Osteoblast (primary cell): ENCODE data around the gene IGFL2. TPM values are rescaled to one million over a fixed set of nuclear protein-coding genes. Genes with fewer than 3 reads are reported as not detected.

Experiments
- DNase-seq: peaks from one replicate; pipeline ENCODE4 v3.0.0; 2011; ENCODE audit warnings: low spot score, mixed read lengths; ENCODE audit not compliant: insufficient read length; ENCODE audit errors: missing footprints
- H2AFZ ChIP-seq: 2 replicates; pipeline ENCODE4 v1.6.0; 2011; ENCODE audit warnings: mild to moderate bottlenecking, low read length
- H3K27ac ChIP-seq: 2 replicates; pipeline ENCODE4 v1.5.1; 2011; ENCODE audit warnings: mild to moderate bottlenecking, low read depth, low read length, moderate library complexity
- H3K27me3 ChIP-seq: 2 replicates; pipeline ENCODE4 v1.6.0; 2012; ENCODE audit warnings: mild to moderate bottlenecking, control low read depth, inconsistent platforms, low read length, moderate library complexity; ENCODE audit not compliant: insufficient read depth
- H3K36me3 ChIP-seq: 2 replicates; pipeline ENCODE4 v1.5.1; 2011; ENCODE audit warnings: mild to moderate bottlenecking, low read length, control low read depth, moderate library complexity; ENCODE audit not compliant: insufficient read depth
- H3K4me1 ChIP-seq: 2 replicates; pipeline ENCODE4 v1.5.1; 2011; ENCODE audit warnings: mild to moderate bottlenecking, low read length, control low read depth, moderate library complexity; ENCODE audit not compliant: insufficient read depth
- H3K4me2 ChIP-seq: 2 replicates; pipeline ENCODE4 v1.6.0; 2011; ENCODE audit warnings: mild to moderate bottlenecking, low read length; ENCODE audit not compliant: insufficient read depth
- H3K4me3 ChIP-seq: fragments of 200-600 bp; sonication (generic); 3 replicates; pipeline ENCODE4 v1.5.1; 2012; ENCODE audit warnings: mild to moderate bottlenecking, low read length, inconsistent platforms; ENCODE audit not compliant: insufficient read depth
- H3K79me2 ChIP-seq: 2 replicates; pipeline ENCODE4 v1.6.0; 2012; ENCODE audit warnings: mild to moderate bottlenecking, low read length, control low read depth, inconsistent platforms; ENCODE audit not compliant: insufficient read depth
- H3K9me3 ChIP-seq: 2 replicates; pipeline ENCODE4 v1.5.1; 2011; ENCODE audit warnings: low read depth, low read length, control low read depth
- H4K20me1 ChIP-seq: 2 replicates; pipeline ENCODE4 v1.6.0; 2012; ENCODE audit warnings: mild to moderate bottlenecking, low read length, control low read depth; ENCODE audit not compliant: insufficient read depth
- total RNA-seq: library from RNA; depleted of rRNA; stranded (reverse); fragments of >200 nt; gene quantifications from 2 replicates; pipeline ENCODE4 v1.2.3, GENCODE V29; 2012
- TF ChIP-seq, protein P1 (sequence below): IDR thresholded peaks from 2 replicates; pipeline ENCODE4 v1.5.1; 2011; ENCODE audit warnings: mild to moderate bottlenecking, low read depth, low read length, moderate library complexity; ENCODE audit errors: extremely low read depth

Gene IGFL2
- total RNA-seq, 1 donor, result not detected

DNA sequence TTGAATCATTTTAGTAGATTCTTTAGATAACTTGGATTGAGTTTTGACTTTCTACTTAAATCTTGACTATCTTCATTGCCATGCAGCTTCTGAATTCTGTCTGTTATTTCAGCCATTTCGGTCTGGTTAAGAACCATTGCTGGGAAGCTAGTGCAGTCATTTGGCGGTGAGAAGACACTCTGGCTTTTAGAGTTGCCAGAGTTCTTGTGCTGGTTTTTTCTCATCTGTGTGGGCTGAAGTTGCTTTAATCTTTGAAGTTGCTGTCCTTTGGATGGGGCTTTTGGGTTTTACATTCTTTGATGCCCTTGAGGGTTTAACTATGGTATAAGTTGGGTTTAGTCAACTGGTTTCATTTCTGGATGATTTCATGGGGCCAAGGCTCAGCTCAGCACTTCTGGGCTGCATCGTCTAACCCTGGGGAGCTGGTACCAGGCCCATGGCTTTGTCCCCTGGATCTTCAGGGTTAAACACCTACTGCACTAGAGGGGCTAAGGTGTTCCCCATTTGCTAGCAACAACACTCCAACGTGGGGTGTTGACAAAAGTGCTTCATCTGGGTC lies 10.0 kb upstream of the IGFL2 start:
- peaks cover 28% of the 10 kb centered on the region for H3K27me3 ChIP-seq
- H3K79me2 ChIP-seq, result no peaks in the 10 kb centered on the region
- TF ChIP-seq, protein P1, sequence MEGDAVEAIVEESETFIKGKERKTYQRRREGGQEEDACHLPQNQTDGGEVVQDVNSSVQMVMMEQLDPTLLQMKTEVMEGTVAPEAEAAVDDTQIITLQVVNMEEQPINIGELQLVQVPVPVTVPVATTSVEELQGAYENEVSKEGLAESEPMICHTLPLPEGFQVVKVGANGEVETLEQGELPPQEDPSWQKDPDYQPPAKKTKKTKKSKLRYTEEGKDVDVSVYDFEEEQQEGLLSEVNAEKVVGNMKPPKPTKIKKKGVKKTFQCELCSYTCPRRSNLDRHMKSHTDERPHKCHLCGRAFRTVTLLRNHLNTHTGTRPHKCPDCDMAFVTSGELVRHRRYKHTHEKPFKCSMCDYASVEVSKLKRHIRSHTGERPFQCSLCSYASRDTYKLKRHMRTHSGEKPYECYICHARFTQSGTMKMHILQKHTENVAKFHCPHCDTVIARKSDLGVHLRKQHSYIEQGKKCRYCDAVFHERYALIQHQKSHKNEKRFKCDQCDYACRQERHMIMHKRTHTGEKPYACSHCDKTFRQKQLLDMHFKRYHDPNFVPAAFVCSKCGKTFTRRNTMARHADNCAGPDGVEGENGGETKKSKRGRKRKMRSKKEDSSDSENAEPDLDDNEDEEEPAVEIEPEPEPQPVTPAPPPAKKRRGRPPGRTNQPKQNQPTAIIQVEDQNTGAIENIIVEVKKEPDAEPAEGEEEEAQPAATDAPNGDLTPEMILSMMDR, result no peak
- no peak overlapping the region for H3K4me3 ChIP-seq
- H3K4me1 ChIP-seq, result peaks cover 12% of the 10 kb centered on the region
- no peaks in the 10 kb centered on the region for H3K36me3 ChIP-seq
- no peaks in the 10 kb centered on the region for H4K20me1 ChIP-seq
- H3K9me3 ChIP-seq, result no peaks in the 10 kb centered on the region
- H2AFZ ChIP-seq, result no peak overlapping the region
- no peak overlapping the region for H3K4me2 ChIP-seq
- H3K27ac ChIP-seq, result no peak overlapping the region
- DNase-seq, result no peak

DNA sequence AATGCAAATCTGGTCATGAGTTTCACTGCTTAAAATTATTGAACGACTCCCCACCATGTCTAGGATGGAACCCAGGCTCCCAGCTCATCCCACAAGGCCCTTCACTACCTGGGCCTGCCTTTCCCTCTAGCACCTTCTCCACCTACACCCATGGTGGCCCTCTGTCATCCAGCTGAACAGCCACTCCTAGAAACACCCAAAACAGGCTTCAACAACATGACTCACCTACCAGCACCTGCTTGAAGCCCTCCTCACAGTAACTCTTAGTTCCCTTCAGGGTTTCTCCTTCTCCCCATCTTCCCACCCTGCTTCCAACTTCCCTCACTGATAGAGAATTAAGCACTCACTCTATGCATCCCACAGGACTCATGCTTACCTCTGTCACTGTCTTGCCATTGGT lies 6.6 kb upstream of the IGFL2 start:
- Histone ChIP-seq H3K4me2 (no peak overlapping the region), H2AFZ (no peak overlapping the region), H3K4me1 (no peaks in the 10 kb centered on the region), H4K20me1 (no peaks in the 10 kb centered on the region), H3K9me3 (no peaks in the 10 kb centered on the region), H3K27ac (no peak overlapping the region), H3K27me3 (peaks cover 33% of the 10 kb centered on the region), H3K36me3 (no peaks in the 10 kb centered on the region), H3K79me2 (no peaks in the 10 kb centered on the region), H3K4me3 (no peak overlapping the region)
- TF ChIP-seq, protein P1, result no peak
- DNase-seq, result no peak

DNA sequence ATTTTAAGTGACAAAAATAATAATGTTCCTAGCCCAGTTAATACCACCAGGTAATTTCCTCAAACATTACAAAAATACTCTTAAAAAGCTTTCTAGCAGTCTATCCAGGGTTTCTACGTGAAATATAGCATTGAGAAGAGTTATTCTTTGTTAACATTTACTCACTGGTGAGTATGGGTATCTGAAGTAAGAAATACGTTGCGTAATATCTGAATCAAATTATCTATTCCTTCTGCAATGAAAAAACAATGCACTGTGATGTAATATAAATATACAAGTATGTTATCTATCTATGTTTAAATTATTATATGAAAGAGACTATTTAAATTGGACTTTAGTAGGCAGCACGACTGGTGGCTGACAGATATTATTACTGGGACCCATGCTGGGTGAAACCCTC lies 5.7 kb upstream of the IGFL2 start:
- Histone ChIP-seq H4K20me1 (no peaks in the 10 kb centered on the region), H3K9me3 (no peaks in the 10 kb centered on the region), H3K27ac (no peak overlapping the region), H2AFZ (no peak overlapping the region), H3K27me3 (peaks cover 42% of the 10 kb centered on the region), H3K4me3 (no peak overlapping the region), H3K79me2 (no peaks in the 10 kb centered on the region), H3K4me1 (no peaks in the 10 kb centered on the region), H3K4me2 (no peak overlapping the region), H3K36me3 (no peaks in the 10 kb centered on the region)
- DNase-seq, result no peak
- TF ChIP-seq, protein P1, result no peak

DNA sequence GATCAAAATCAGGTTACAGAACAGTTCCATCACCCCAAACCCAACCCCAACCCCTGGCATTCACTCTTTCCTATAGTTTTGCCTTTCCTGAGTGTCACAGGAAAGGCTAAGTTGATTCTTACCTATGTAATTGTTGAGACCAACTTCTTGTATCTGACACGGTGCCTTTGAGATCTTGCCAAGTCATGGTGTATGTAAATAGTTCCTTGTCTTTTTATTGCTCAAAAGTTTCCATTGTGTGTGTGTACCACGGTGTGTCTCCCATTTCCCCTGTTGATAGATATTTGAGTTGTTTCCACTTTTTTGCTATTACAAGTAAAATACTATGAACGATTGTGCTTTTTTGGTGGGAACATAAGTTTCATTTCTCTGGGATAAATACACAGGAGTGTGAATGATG lies 3.3 kb upstream of the IGFL2 start:
- no peaks in the 10 kb centered on the region for H4K20me1 ChIP-seq
- H3K27me3 ChIP-seq, result peaks cover 55% of the 10 kb centered on the region
- no peaks in the 10 kb centered on the region for H3K4me1 ChIP-seq
- no peak overlapping the region for H3K4me2 ChIP-seq
- no peaks in the 10 kb centered on the region for H3K79me2 ChIP-seq
- H2AFZ ChIP-seq, result no peak overlapping the region
- DNase-seq, result no peak
- no peak overlapping the region for H3K27ac ChIP-seq
- TF ChIP-seq, protein P1, result no peak
- H3K9me3 ChIP-seq, result no peaks in the 10 kb centered on the region
- H3K36me3 ChIP-seq, result no peaks in the 10 kb centered on the region
- H3K4me3 ChIP-seq, result no peak overlapping the region
